GM23338 (cell line): ENCODE results near the gene MYO5C. TPM values are rescaled to one million over a fixed set of nuclear protein-coding genes. Genes with fewer than 3 reads are reported as not detected.

ENCODE experiments used
- ATAC-seq: fragments of 200-7000 bp; cut with Tn5 transposase; 3 replicates; pipeline ENCODE4 v1.9.1; 2020
- DNase-seq: peaks from one replicate; pipeline ENCODE4 v3.0.0-alpha.2; 2015; ENCODE audit warnings: low spot score
- H2AFZ ChIP-seq: fragments of 200-600 bp; sonication (generic); 2 replicates; pipeline ENCODE4 v1.8.0; 2016; ENCODE audit warnings: antibody characterized with exemption, mild to moderate bottlenecking, moderate library complexity
- H3F3A ChIP-seq: fragments of 200-600 bp; sonication (generic); replicated peaks from 2 replicates; pipeline ENCODE4 v1.8.0; 2017; ENCODE audit warnings: antibody characterized with exemption, mixed run types, low read depth
- H3K27ac ChIP-seq: fragments of 200-600 bp; sonication (generic); 2 replicates; pipeline ENCODE4 v1.6.1; 2016; ENCODE audit warnings: low read depth
- H3K27me3 ChIP-seq: fragments of 200-600 bp; sonication (generic); 2 replicates; pipeline ENCODE4 v1.8.0; 2016; ENCODE audit warnings: mild to moderate bottlenecking, mixed run types, moderate library complexity; ENCODE audit not compliant: insufficient read depth
- H3K36me3 ChIP-seq: fragments of 200-600 bp; sonication (generic); 2 replicates; pipeline ENCODE4 v1.8.0; 2016; ENCODE audit warnings: mild to moderate bottlenecking; ENCODE audit not compliant: insufficient read depth
- H3K4me1 ChIP-seq: fragments of 200-600 bp; sonication (generic); 2 replicates; pipeline ENCODE4 v1.8.0; 2016; ENCODE audit warnings: mild to moderate bottlenecking, moderate library complexity; ENCODE audit not compliant: insufficient read depth
- H3K4me2 ChIP-seq: fragments of 200-600 bp; sonication (generic); 2 replicates; pipeline ENCODE4 v1.7.1; 2017; ENCODE audit warnings: mixed run types
- H3K4me3 ChIP-seq: fragments of 200-600 bp; sonication (generic); 2 replicates; pipeline ENCODE4 v1.6.1; 2016; ENCODE audit warnings: mixed run types
- H3K79me2 ChIP-seq: fragments of 200-600 bp; sonication (generic); replicated peaks from 2 replicates; pipeline ENCODE4 v1.8.0; 2017; ENCODE audit warnings: mild to moderate bottlenecking; ENCODE audit not compliant: insufficient read depth
- H3K9me2 ChIP-seq: fragments of 200-600 bp; sonication (generic); 2 replicates; pipeline ENCODE4 v1.8.0; 2017; ENCODE audit not compliant: insufficient read depth
- H4K20me1 ChIP-seq: fragments of 200-600 bp; sonication (generic); replicated peaks from 2 replicates; pipeline ENCODE4 v1.8.0; 2017; ENCODE audit warnings: mild to moderate bottlenecking; ENCODE audit not compliant: insufficient read depth
- H3K27ac Mint-ChIP-seq: 2 replicates; pipeline ENCODE4 v1.8.0; 2020; ENCODE audit warnings: inconsistent platforms, mild to moderate bottlenecking, moderate library complexity, mixed read lengths
- H3K27me3 Mint-ChIP-seq: 3 replicates; pipeline ENCODE4 v1.8.0; 2022; ENCODE audit warnings: low read depth, mild to moderate bottlenecking, moderate library complexity, mixed read lengths, inconsistent platforms; ENCODE audit not compliant: insufficient read depth, poor library complexity
- H3K36me3 Mint-ChIP-seq: 3 replicates; pipeline ENCODE4 v1.8.0; 2021; ENCODE audit warnings: low read depth, mild to moderate bottlenecking, inconsistent platforms, moderate library complexity, mixed read lengths
- H3K4me1 Mint-ChIP-seq: 3 replicates; pipeline ENCODE4 v1.8.0; 2020; ENCODE audit warnings: mild to moderate bottlenecking, inconsistent platforms, mixed read lengths
- H3K4me3 Mint-ChIP-seq: 3 replicates; pipeline ENCODE4 v1.8.0; 2021; ENCODE audit warnings: moderate library complexity, mild to moderate bottlenecking, inconsistent platforms, mixed read lengths
- H3K9me3 Mint-ChIP-seq: 3 replicates; pipeline ENCODE4 v1.8.0; 2020; ENCODE audit warnings: moderate library complexity, mild to moderate bottlenecking, inconsistent platforms, mixed read lengths
- CREB1 ChIP-seq: fragments of 250-450 bp; sonication (Bioruptor Pico); IDR thresholded peaks from 2 replicates; pipeline ENCODE4 v1.5.0; 2020; ENCODE audit warnings: low read depth, mild to moderate bottlenecking, moderate library complexity
- CTCF ChIP-seq, 2 experiments: fragments of 200-600 bp in 1 of 2; sonication (generic) in 1 of 2; conservative IDR thresholded peaks; 2 replicates each; pipeline versions ENCODE4 v1.5.1 to v1.6.1; 2016 to 2017; ENCODE audit warnings: antibody characterized with exemption in 2 of 2, low read depth in 2 of 2, mild to moderate bottlenecking in 2 of 2, moderate library complexity in 1 of 2
- EZH2 ChIP-seq: fragments of 200-600 bp; sonication (generic); IDR thresholded peaks from one replicate; pipeline ENCODE4 v1.8.0; 2017; ENCODE audit warnings: antibody characterized with exemption, mild to moderate bottlenecking, low read depth; ENCODE audit not compliant: unreplicated experiment
- EZH2phosphoT487 ChIP-seq: fragments of 200-600 bp; sonication (generic); IDR thresholded peaks from one replicate; pipeline ENCODE4 v1.8.1; 2018; ENCODE audit warnings: antibody characterized with exemption; ENCODE audit not compliant: unreplicated experiment
- JUNB ChIP-seq: IDR thresholded peaks from one replicate; pipeline ENCODE4 v1.6.1; 2016; ENCODE audit warnings: antibody characterized with exemption; ENCODE audit not compliant: unreplicated experiment
- NANOG ChIP-seq: IDR thresholded peaks from 2 replicates; pipeline ENCODE4 v1.6.1; 2016; ENCODE audit warnings: antibody characterized with exemption, borderline replicate concordance
- POLR2AphosphoS5 ChIP-seq: IDR thresholded peaks from 2 replicates; pipeline ENCODE4 v1.6.1; 2016; ENCODE audit warnings: antibody characterized with exemption, low read depth
- STAT1 ChIP-seq: IDR thresholded peaks from one replicate; pipeline ENCODE4 v1.6.1; 2016; ENCODE audit warnings: antibody characterized with exemption; ENCODE audit not compliant: unreplicated experiment
- ZNF114 ChIP-seq: fragments of 250-450 bp; sonication (Bioruptor Pico); IDR thresholded peaks from 2 replicates; pipeline ENCODE4 v1.5.0; 2020; ENCODE audit warnings: mild to moderate bottlenecking, moderate library complexity
- ZNF331 ChIP-seq: fragments of 250-450 bp; sonication (Bioruptor Pico); IDR thresholded peaks from 2 replicates; pipeline ENCODE4 v1.5.0; 2020; ENCODE audit warnings: low read depth, mild to moderate bottlenecking, moderate library complexity
- polyA plus RNA-seq: library from polyadenylated mRNA; unstranded; fragments of >200 nt; fragmentation: Nextera tagmentation; extraction: Ambion mirVana; gene quantifications from 2 replicates; pipeline ENCODE4 v1.2.1, GENCODE V29; 2016
- total RNA-seq: library from RNA; depleted of rRNA; stranded (reverse); fragments of >200 nt; shearing (Covaris generic); gene quantifications from 2 replicates; pipeline ENCODE4 v1.2.3, GENCODE V29; 2014
- TF ChIP-seq, protein P1 (sequence below): IDR thresholded peaks from one replicate; pipeline ENCODE4 v1.6.1; 2018; ENCODE audit warnings: antibody characterized with exemption; ENCODE audit not compliant: unreplicated experiment
- TF ChIP-seq, protein P2 (sequence below): fragments of 250-450 bp; sonication (Bioruptor Pico); IDR thresholded peaks from 2 replicates; pipeline ENCODE4 v1.5.0; 2020; ENCODE audit warnings: mild to moderate bottlenecking, moderate library complexity
- TF ChIP-seq, protein P3 (sequence below): IDR thresholded peaks from 2 replicates; pipeline ENCODE4 v1.6.1; 2016; ENCODE audit warnings: antibody characterized with exemption

MYO5C gene
- total and polyA plus RNA-seq, 2 experiments from 2014 or later = 7.9 to 28.8 TPM

DNA sequence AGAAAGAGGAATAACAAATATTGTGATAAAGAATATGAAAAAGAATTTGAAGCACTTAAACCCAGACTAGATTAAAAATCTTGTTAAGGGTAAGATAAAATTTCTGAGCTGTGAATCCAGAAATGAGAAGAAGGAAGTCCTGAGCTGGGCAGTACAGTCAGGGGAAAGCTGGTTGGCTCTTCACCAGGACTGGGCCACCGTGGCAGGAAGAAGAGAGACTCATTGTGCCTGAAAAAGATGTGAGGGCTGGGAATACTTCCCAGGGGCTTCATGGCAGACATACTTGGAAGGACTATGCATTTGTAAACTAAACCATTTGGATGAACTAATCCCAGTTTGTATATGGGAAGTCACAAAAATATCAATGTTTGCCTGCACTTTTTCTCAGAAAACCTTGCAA, 28.5 kb upstream of the MYO5C start:
- ATAC-seq (no peak), DNase-seq (no peak)
- no peak overlapping the region for H3K27ac ChIP-seq
- Mint-ChIP-seq H3K27me3 (peaks cover 4% of the 10 kb centered on the region), H3K4me3 (no peak overlapping the region), H3K9me3 (no peaks in the 10 kb centered on the region), H3K27ac (no peak overlapping the region), H3K4me1 (no peaks in the 10 kb centered on the region; the same call in 2 of the 3 replicates), H3K36me3 (peaks cover 7% of the 10 kb centered on the region)
- no peaks in the 10 kb centered on the region for H3K9me2 ChIP-seq
- no peak overlapping the region for H3K4me3 ChIP-seq
- H2AFZ ChIP-seq = no peak overlapping the region
- no peaks in the 10 kb centered on the region for H3F3A ChIP-seq
- TF ChIP-seq CTCF (conservative IDR thresholded peaks at IDR 0.05; ENCODE audit: low read depth in 2 of 2) = no peak
- no peak for TF ChIP-seq JUNB
- no peak for TF ChIP-seq CREB1 (CRISPR knock-in tag)
- TF ChIP-seq ZNF331 (CRISPR knock-in tag) = no peak
- TF ChIP-seq STAT1 = no peak
- no peak for TF ChIP-seq EZH2
- TF ChIP-seq ZNF114 (CRISPR knock-in tag) = no peak
- TF ChIP-seq, protein P1, sequence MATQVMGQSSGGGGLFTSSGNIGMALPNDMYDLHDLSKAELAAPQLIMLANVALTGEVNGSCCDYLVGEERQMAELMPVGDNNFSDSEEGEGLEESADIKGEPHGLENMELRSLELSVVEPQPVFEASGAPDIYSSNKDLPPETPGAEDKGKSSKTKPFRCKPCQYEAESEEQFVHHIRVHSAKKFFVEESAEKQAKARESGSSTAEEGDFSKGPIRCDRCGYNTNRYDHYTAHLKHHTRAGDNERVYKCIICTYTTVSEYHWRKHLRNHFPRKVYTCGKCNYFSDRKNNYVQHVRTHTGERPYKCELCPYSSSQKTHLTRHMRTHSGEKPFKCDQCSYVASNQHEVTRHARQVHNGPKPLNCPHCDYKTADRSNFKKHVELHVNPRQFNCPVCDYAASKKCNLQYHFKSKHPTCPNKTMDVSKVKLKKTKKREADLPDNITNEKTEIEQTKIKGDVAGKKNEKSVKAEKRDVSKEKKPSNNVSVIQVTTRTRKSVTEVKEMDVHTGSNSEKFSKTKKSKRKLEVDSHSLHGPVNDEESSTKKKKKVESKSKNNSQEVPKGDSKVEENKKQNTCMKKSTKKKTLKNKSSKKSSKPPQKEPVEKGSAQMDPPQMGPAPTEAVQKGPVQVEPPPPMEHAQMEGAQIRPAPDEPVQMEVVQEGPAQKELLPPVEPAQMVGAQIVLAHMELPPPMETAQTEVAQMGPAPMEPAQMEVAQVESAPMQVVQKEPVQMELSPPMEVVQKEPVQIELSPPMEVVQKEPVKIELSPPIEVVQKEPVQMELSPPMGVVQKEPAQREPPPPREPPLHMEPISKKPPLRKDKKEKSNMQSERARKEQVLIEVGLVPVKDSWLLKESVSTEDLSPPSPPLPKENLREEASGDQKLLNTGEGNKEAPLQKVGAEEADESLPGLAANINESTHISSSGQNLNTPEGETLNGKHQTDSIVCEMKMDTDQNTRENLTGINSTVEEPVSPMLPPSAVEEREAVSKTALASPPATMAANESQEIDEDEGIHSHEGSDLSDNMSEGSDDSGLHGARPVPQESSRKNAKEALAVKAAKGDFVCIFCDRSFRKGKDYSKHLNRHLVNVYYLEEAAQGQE = no peak
- TF ChIP-seq EZH2phosphoT487 = no peak
- TF ChIP-seq NANOG = no peak
- TF ChIP-seq, protein P2, sequence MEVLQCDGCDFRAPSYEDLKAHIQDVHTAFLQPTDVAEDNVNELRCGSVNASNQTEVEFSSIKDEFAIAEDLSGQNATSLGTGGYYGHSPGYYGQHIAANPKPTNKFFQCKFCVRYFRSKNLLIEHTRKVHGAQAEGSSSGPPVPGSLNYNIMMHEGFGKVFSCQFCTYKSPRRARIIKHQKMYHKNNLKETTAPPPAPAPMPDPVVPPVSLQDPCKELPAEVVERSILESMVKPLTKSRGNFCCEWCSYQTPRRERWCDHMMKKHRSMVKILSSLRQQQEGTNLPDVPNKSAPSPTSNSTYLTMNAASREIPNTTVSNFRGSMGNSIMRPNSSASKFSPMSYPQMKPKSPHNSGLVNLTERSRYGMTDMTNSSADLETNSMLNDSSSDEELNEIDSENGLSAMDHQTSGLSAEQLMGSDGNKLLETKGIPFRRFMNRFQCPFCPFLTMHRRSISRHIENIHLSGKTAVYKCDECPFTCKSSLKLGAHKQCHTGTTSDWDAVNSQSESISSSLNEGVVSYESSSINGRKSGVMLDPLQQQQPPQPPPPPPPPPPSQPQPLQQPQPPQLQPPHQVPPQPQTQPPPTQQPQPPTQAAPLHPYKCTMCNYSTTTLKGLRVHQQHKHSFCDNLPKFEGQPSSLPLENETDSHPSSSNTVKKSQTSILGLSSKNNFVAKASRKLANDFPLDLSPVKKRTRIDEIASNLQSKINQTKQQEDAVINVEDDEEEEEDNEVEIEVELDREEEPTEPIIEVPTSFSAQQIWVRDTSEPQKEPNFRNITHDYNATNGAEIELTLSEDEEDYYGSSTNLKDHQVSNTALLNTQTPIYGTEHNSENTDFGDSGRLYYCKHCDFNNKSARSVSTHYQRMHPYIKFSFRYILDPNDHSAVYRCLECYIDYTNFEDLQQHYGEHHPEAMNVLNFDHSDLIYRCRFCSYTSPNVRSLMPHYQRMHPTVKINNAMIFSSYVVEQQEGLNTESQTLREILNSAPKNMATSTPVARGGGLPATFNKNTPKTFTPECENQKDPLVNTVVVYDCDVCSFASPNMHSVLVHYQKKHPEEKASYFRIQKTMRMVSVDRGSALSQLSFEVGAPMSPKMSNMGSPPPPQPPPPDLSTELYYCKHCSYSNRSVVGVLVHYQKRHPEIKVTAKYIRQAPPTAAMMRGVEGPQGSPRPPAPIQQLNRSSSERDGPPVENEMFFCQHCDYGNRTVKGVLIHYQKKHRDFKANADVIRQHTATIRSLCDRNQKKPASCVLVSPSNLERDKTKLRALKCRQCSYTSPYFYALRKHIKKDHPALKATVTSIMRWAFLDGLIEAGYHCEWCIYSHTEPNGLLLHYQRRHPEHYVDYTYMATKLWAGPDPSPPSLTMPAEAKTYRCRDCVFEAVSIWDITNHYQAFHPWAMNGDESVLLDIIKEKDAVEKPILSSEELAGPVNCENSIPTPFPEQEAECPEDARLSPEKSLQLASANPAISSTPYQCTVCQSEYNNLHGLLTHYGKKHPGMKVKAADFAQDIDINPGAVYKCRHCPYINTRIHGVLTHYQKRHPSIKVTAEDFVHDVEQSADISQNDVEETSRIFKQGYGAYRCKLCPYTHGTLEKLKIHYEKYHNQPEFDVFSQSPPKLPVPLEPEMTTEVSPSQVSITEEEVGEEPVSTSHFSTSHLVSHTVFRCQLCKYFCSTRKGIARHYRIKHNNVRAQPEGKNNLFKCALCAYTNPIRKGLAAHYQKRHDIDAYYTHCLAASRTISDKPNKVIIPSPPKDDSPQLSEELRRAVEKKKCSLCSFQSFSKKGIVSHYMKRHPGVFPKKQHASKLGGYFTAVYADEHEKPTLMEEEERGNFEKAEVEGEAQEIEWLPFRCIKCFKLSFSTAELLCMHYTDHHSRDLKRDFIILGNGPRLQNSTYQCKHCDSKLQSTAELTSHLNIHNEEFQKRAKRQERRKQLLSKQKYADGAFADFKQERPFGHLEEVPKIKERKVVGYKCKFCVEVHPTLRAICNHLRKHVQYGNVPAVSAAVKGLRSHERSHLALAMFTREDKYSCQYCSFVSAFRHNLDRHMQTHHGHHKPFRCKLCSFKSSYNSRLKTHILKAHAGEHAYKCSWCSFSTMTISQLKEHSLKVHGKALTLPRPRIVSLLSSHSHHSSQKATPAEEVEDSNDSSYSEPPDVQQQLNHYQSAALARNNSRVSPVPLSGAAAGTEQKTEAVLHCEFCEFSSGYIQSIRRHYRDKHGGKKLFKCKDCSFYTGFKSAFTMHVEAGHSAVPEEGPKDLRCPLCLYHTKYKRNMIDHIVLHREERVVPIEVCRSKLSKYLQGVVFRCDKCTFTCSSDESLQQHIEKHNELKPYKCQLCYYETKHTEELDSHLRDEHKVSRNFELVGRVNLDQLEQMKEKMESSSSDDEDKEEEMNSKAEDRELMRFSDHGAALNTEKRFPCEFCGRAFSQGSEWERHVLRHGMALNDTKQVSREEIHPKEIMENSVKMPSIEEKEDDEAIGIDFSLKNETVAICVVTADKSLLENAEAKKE (CRISPR knock-in tag) = no peak
- TF ChIP-seq POLR2AphosphoS5 = no peak
- TF ChIP-seq, protein P3, sequence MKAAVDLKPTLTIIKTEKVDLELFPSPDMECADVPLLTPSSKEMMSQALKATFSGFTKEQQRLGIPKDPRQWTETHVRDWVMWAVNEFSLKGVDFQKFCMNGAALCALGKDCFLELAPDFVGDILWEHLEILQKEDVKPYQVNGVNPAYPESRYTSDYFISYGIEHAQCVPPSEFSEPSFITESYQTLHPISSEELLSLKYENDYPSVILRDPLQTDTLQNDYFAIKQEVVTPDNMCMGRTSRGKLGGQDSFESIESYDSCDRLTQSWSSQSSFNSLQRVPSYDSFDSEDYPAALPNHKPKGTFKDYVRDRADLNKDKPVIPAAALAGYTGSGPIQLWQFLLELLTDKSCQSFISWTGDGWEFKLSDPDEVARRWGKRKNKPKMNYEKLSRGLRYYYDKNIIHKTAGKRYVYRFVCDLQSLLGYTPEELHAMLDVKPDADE = no peak
- H3K4me2 ChIP-seq = no peak overlapping the region
- no peaks in the 10 kb centered on the region for H4K20me1 ChIP-seq
- no peaks in the 10 kb centered on the region for H3K36me3 ChIP-seq
- no peaks in the 10 kb centered on the region for H3K4me1 ChIP-seq
- H3K79me2 ChIP-seq = no peaks in the 10 kb centered on the region
- no peaks in the 10 kb centered on the region for H3K27me3 ChIP-seq
